Transverse colon (tissue), 4 donors: ENCODE results near the gene ZYG11A. TPM values are rescaled to one million over a fixed set of nuclear protein-coding genes. Genes with fewer than 3 reads are reported as not detected.

Experiments used
- DNase-seq: peaks from one replicate; pipeline ENCODE4 v3.0.0-alpha.2; 2019
- H3K27ac ChIP-seq, 4 donors: fragments of 200-600 bp; sonication (generic); 2 replicates each; pipeline ENCODE4 v1.5.1; 2016 to 2018; ENCODE audit warnings: inconsistent platforms in 4 of 4
- H3K27me3 ChIP-seq: fragments of 200-600 bp; sonication (generic); 2 replicates; pipeline ENCODE4 v1.5.1; 2017; ENCODE audit warnings: inconsistent platforms
- H3K36me3 ChIP-seq, 4 donors: fragments of 200-600 bp; sonication (generic); 2 replicates each; pipeline ENCODE4 v1.5.1; 2017 to 2019; ENCODE audit warnings: inconsistent platforms in 4 of 4
- H3K4me1 ChIP-seq, 4 donors: fragments of 200-600 bp; sonication (generic); 2 replicates each; pipeline ENCODE4 v1.5.1; 2017 to 2020; ENCODE audit warnings: inconsistent platforms in 4 of 4
- H3K4me3 ChIP-seq, 4 donors: fragments of 200-600 bp; sonication (generic); 1 replicate in 1 of 4; 2 replicates in 3 of 4; pipeline versions ENCODE4 v1.5.1 to v1.6.1; 2017 to 2019; ENCODE audit warnings: inconsistent platforms in 4 of 4
- H3K9me3 ChIP-seq, 2 donors: fragments of 200-600 bp; sonication (generic); 2 replicates each; pipeline ENCODE4 v1.5.1; 2017 to 2019; ENCODE audit warnings: inconsistent platforms in 2 of 2
- EP300 ChIP-seq: sonication (generic); formaldehyde crosslinking; IDR thresholded peaks from one replicate; pipeline ENCODE4 v1.6.1; 2017; ENCODE audit warnings: antibody characterized with exemption, low read depth
- POLR2A ChIP-seq: fragments of 450-650 bp; IDR thresholded peaks from one replicate; pipeline ENCODE4 v1.6.1; 2016; ENCODE audit warnings: antibody characterized with exemption, mild to moderate bottlenecking, moderate library complexity
- POLR2AphosphoS5 ChIP-seq, 3 donors: sonication (generic); formaldehyde crosslinking; IDR thresholded peaks; one replicate each; pipeline ENCODE4 v1.6.1; 2016; ENCODE audit warnings: antibody characterized with exemption in 3 of 3
- WGBS, 2 donors: methylation state at CpG; one replicate each; pipeline ENCODE4 v1.1.5; 2018; ENCODE audit warnings: low coverage in 1 of 2; 5-methylcytosine and 5-hydroxymethylcytosine counted together
- in situ Hi-C, 4 donors: fragments of 200-750 bp; cut with MboI; loops; one replicate each; pipeline versions ENCODE4 v1.15.0 to v1.15.1; 2017; ENCODE audit warnings: low sequenced_read_pairs in 3 of 4, low pct_ligation_motif_present in 1 of 4, low pct_unique_long_range_greater_than_20kb in 1 of 4
- intact Hi-C: fragments of 100-400 bp; cut with DNase I; formaldehyde crosslinking; loops from one replicate; pipeline ENCODE4 v1.15.1; 2023; ENCODE audit warnings: low total_unique reads
- small RNA-seq, 4 donors: library from RNA; depleted of rRNA; stranded (forward); fragments of <200 nt; gene quantifications; one replicate each; pipeline ENCODE3, GENCODE V24; 2016
- total RNA-seq, 4 donors: library from RNA; depleted of rRNA; stranded (reverse); fragments of >200 nt; gene quantifications; one replicate each; pipeline ENCODE4 v1.1.0, GENCODE V29; 2016
- TF ChIP-seq, protein P1 (sequence below), 5 experiments: fragments of 200-600 bp in 3 of 5; fragments of 450-650 bp in 2 of 5; sonication (generic) in 3 of 5; IDR thresholded peaks; 1 replicate in 2 of 5; 2 replicates in 3 of 5; pipeline ENCODE4 v1.5.1; 2016 to 2017; ENCODE audit warnings: antibody characterized with exemption in 5 of 5, inconsistent platforms in 3 of 5, mild to moderate bottlenecking in 2 of 5, moderate library complexity in 1 of 5

ZYG11A gene
- total RNA-seq, 4 donors from 2014 or later = 0.32 TPM; not detected in 3

DNA sequence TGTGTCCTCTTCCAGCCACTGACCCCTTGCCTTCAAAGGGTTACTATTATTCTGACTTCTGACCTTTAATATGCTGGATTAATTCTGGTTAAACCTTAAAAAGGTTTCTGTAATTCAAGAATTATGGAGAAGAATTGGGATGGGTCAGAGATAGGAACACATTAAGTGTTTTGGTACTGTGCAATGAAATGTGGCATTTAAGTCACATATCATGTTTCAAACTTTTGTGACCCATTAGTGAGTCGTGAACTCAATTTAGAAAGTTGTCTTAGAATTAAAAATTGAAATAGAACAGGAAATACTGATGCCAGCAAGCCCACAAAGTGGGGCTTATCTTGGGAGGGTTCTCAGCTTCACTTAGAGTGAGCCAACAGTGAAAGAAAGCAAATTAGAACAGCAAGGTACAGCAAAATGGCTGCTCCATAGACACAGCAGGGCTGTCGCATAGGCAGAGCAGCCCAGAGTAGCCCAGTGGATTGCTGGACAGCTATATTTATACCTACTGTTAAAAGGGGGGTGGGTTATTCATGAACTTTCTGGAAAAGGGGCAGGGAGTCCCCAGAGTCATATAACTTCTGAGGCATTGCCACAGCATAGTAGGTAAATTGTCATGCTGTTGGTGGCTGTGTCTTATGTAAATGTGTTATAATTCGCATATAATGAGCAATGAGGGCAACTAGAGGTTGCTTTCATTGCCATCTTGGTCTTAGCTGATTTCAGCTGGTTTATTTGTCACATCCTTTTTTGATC lies 95.0 kb downstream of the ZYG11A start:
- no peaks in the 10 kb centered on the region for H3K9me3 ChIP-seq
- 93 to 94% methylated on average over 3 of the region's 3 CpGs for WGBS, 2 donors
- H3K27me3 ChIP-seq = no peaks in the 10 kb centered on the region
- intact Hi-C loops = no loop called here
- no peak for DNase-seq
- no peak overlapping the region for H3K4me3 ChIP-seq
- no peaks in the 10 kb centered on the region for H3K36me3 ChIP-seq
- H3K4me1 ChIP-seq = no peaks in the 10 kb centered on the region
- no peak overlapping the region for H3K27ac ChIP-seq
- in situ Hi-C loops = loop anchor here in 1 of 4 donors (25.0 kb wide), 1 partner anchor 250 kb away; the partner anchor contains the start of gene CPT2
- TF ChIP-seq POLR2AphosphoS5 (IDR thresholded peaks at IDR 0.05) = no peak
- TF ChIP-seq, protein P1, sequence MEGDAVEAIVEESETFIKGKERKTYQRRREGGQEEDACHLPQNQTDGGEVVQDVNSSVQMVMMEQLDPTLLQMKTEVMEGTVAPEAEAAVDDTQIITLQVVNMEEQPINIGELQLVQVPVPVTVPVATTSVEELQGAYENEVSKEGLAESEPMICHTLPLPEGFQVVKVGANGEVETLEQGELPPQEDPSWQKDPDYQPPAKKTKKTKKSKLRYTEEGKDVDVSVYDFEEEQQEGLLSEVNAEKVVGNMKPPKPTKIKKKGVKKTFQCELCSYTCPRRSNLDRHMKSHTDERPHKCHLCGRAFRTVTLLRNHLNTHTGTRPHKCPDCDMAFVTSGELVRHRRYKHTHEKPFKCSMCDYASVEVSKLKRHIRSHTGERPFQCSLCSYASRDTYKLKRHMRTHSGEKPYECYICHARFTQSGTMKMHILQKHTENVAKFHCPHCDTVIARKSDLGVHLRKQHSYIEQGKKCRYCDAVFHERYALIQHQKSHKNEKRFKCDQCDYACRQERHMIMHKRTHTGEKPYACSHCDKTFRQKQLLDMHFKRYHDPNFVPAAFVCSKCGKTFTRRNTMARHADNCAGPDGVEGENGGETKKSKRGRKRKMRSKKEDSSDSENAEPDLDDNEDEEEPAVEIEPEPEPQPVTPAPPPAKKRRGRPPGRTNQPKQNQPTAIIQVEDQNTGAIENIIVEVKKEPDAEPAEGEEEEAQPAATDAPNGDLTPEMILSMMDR (IDR thresholded peaks at IDR 0.05) = no peak
- TF ChIP-seq EP300 = no peak
- no peak for TF ChIP-seq POLR2A

DNA sequence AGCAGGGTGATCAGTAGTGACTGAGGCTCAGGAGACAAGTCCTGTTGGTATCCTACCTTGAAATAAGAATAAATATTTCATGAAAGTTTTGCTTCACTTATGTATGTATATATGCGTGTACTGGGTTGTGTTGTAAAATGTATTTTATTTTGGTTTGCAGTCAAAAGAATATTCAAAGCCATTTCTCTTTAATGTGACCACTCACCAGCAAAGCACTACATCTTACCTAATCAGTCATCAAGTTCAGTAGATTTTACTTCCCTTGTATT lies 95.6 kb downstream of the ZYG11A start:
- 91 to 100% methylated on average over 1 of the region's 1 CpG for WGBS, 2 donors
- no peak for TF ChIP-seq EP300
- no peak for TF ChIP-seq POLR2A
- TF ChIP-seq, protein P1 (IDR thresholded peaks at IDR 0.05) = no peak
- TF ChIP-seq POLR2AphosphoS5 (IDR thresholded peaks at IDR 0.05) = no peak
- in situ Hi-C loops = loop anchor here in 1 of 4 donors (25.0 kb wide), 1 partner anchor 249 kb away; the partner anchor contains the start of gene CPT2
- no peaks in the 10 kb centered on the region for H3K36me3 ChIP-seq
- H3K4me1 ChIP-seq = no peaks in the 10 kb centered on the region
- DNase-seq = no peak
- no peak overlapping the region for H3K27ac ChIP-seq
- intact Hi-C loops = no loop called here
- no peak overlapping the region for H3K4me3 ChIP-seq
- H3K27me3 ChIP-seq = no peaks in the 10 kb centered on the region
- no peaks in the 10 kb centered on the region for H3K9me3 ChIP-seq

DNA sequence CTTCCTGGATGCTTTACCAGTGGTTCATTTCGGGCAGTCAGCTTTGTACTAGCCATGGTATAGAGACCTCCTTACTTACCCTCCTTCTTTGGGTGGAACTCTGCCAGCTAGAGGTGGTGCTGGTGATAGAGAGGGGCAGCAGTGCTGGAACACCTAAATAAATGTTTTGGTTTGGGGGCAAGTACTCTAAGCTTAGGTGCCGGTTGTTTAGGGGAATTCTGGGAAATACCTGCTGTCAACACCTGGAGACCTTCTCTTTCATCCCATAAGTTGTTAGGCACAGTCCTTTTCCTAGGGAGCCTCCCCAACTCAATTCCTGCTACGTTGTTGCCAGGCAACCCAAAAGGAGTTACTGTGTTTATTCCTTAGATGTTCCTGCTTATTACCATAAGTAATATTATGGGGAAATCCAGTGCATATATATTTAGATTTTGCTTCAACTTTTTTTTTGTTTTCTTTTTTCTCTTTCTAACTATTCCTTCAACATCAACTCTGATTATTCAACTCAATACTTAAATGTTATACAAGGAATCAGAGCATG lies 101.4 kb downstream of the ZYG11A start:
- WGBS, 2 donors = 75 to 87% methylated on average over 3 of the region's 3 CpGs
- no peak for DNase-seq
- intact Hi-C loops = no loop called here
- in situ Hi-C loops = loop anchor here in 1 of 4 donors (25.0 kb wide), 1 partner anchor 243 kb away; the partner anchor contains the start of gene CPT2
- no peak for TF ChIP-seq POLR2AphosphoS5 (IDR thresholded peaks at IDR 0.05)
- TF ChIP-seq, protein P1 (IDR thresholded peaks at IDR 0.05) = no peak
- no peak for TF ChIP-seq EP300
- no peak for TF ChIP-seq POLR2A
- H3K27ac ChIP-seq = no peak overlapping the region
- H3K36me3 ChIP-seq = no peaks in the 10 kb centered on the region
- no peaks in the 10 kb centered on the region for H3K27me3 ChIP-seq
- no peaks in the 10 kb centered on the region for H3K9me3 ChIP-seq
- peaks cover 0 to 2% (median 0%) of the 10 kb centered on the region in 4 donors for H3K4me1 ChIP-seq
- H3K4me3 ChIP-seq = no peak overlapping the region

DNA sequence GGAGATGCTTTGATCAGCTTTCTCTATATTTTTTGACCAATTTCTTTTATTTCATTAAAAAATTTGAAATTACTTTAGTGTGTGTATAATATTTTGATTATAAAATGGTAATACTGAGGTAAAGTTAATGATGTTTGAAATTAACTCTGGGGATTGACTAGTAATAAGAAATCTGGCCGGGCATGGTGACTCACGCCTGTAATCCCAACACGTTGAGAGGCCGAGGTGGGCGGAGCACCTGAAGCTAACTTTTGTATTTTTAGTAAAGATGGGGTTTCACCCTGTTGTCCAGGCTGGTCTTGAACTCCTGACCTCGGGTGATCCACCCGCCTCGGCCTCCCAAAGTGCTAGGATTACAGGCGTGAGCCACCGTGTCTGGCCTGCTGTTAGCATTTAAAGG lies 102.0 kb downstream of the ZYG11A start:
- in situ Hi-C loops = loop anchor here in 1 of 4 donors (25.0 kb wide), 1 partner anchor 243 kb away; the partner anchor contains the start of gene CPT2
- H3K27me3 ChIP-seq = no peaks in the 10 kb centered on the region
- no peaks in the 10 kb centered on the region for H3K9me3 ChIP-seq
- H3K36me3 ChIP-seq = no peaks in the 10 kb centered on the region
- no peak overlapping the region for H3K4me3 ChIP-seq
- no peak overlapping the region for H3K27ac ChIP-seq
- 86 to 87% methylated on average over 7 to 10 of the region's 10 CpGs for WGBS, 2 donors
- peaks cover 0 to 2% (median 0%) of the 10 kb centered on the region in 4 donors for H3K4me1 ChIP-seq
- DNase-seq = no peak
- intact Hi-C loops = no loop called here
- TF ChIP-seq POLR2AphosphoS5 (IDR thresholded peaks at IDR 0.05) (no peak), POLR2A (no peak), EP300 (no peak)
- TF ChIP-seq, protein P1 (IDR thresholded peaks at IDR 0.05) = no peak

Small RNAs within 50 kb of the gene (small RNA-seq; reads per million reads assigned to genes)
- gene AC099677.1 (0 reads per million in 4 donors), gene AC099677.2 (0 reads per million in 4 donors), gene MIR1273F (0 reads per million in 4 donors), gene MIR1273G (0 reads per million in 4 donors), gene MIR5095 (0 reads per million in 4 donors), gene RNU6-969P (0 reads per million in 4 donors)

Other genes with a start within 250 kb of the ZYG11A start
- gene GPX7, start 240.4 kb upstream of the ZYG11A start, total RNA-seq = 10 to 100 TPM in 1 of 4 donors, 1 to 10 TPM in 3; 3.3 to 16.5 (median 5.6) TPM
- 1 to 10 TPM in 2 of 4 donors, not detected in 2; 3.2 to 8.2 TPM for gene SHISAL2A, start 209.6 kb upstream of the ZYG11A start, total RNA-seq
- gene COA7, start 144.4 kb upstream of the ZYG11A start, total RNA-seq = 10 to 100 TPM in 2 of 4 donors, 1 to 10 TPM in 2; 2.2 to 12.7 (median 9.1) TPM
- gene ZYG11B, start 116.3 kb upstream of the ZYG11A start, total RNA-seq = 10 to 100 TPM; 16.9 to 75.9 (median 45.2) TPM
- 100 to 1,000 TPM; 129 to 622 (median 214) TPM for gene ECHDC2, start 79.0 kb downstream of the ZYG11A start, total RNA-seq
- 100 to 1,000 TPM; 114 to 311 (median 223) TPM for gene SCP2, start 84.5 kb downstream of the ZYG11A start, total RNA-seq
- gene PODN, start 219.5 kb downstream of the ZYG11A start, total RNA-seq = 10 to 100 TPM; 29.4 to 43.6 (median 35.6) TPM